Measurements from ENCODE around the gene CALD1.

Gene CALD1

DNA sequence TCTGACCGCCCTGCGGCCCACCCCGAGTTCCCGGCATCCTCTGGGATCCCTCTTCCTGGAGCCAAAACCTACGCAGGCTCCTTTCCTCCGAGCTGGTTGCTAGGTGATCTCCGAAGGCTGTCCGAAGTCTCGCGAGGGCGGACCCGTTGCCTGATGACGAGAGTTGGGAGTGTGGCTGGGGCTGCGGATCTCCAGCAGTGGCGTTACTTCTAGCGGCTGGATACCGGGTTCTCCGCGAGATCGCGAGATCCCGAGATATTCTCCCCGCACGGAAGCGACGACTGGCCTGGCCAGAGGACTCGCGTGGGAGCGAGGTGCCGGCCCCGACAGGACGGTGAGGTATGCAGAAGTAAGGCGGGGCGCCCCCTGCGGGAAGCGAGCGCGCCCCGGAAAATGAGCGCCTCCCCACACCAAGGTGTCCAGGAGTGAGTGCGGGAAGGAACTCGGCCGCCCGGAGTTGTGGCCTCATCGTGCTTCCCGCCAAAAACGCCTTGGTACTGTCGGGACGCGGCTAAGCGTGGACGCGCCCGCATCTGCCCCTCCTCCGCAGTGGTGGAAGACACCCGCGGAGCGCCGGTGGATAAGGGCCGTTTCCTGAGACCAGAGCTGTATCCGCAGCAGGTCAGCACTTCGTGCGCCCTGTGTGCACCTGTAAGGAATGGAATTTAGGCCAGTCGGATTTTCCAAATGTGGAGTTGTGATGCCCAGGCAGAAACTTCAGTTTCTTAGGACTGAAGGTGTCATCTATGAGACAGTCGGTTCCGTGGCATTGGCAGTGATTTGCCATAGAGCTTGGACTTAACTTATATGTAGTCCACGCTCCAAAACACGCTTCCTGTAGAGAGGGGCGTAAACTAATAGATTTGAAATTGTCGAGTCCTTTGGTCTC is 207.2 kb downstream of the CALD1 start, which contains the start of gene AGBL3 (continued):
- TF ChIP-seq BCL6B (tag by site-specific recombination; IDR thresholded peaks at IDR 0.05) (no peak), GLIS1 (tag by site-specific recombination; IDR thresholded peaks at IDR 0.05) (peak; percentile 48; the same call in 1 of the 2 replicates), ZNF777 (tag by site-specific recombination; IDR thresholded peaks at IDR 0.05; ENCODE audit: borderline replicate concordance) (0 out of 2 replicates have a peak, but pooled peaks have one; percentile 22), ZBTB49 (tag by site-specific recombination; IDR thresholded peaks at IDR 0.05; ENCODE audit: low read depth) (no peak), TSHZ1 (tag by site-specific recombination; IDR thresholded peaks at IDR 0.05; ENCODE audit: borderline replicate concordance) (0 out of 2 replicates have a peak, but pooled peaks have one; percentile 7), TCF7L2 (IDR thresholded peaks at IDR 0.05; ENCODE audit: borderline replicate concordance, low read depth, low read length) (no peak), ZNF621 (tag by site-specific recombination; IDR thresholded peaks at IDR 0.05) (no peak), ZNF416 (tag by site-specific recombination; IDR thresholded peaks at IDR 0.05) (no peak), ZNF555 (tag by site-specific recombination; conservative IDR thresholded peaks at IDR 0.05) (no peak), OVOL3 (tag by site-specific recombination; IDR thresholded peaks at IDR 0.05) (0 out of 2 replicates have a peak, but pooled peaks have one; percentile 56), YY2 (tag by site-specific recombination; IDR thresholded peaks at IDR 0.05) (0 out of 2 replicates have a peak, but pooled peaks have one; percentile 42)
- TF ChIP-seq, protein P1, sequence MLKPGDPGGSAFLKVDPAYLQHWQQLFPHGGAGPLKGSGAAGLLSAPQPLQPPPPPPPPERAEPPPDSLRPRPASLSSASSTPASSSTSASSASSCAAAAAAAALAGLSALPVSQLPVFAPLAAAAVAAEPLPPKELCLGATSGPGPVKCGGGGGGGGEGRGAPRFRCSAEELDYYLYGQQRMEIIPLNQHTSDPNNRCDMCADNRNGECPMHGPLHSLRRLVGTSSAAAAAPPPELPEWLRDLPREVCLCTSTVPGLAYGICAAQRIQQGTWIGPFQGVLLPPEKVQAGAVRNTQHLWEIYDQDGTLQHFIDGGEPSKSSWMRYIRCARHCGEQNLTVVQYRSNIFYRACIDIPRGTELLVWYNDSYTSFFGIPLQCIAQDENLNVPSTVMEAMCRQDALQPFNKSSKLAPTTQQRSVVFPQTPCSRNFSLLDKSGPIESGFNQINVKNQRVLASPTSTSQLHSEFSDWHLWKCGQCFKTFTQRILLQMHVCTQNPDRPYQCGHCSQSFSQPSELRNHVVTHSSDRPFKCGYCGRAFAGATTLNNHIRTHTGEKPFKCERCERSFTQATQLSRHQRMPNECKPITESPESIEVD (tag by site-specific recombination; IDR thresholded peaks at IDR 0.05), result no peak

DNA sequence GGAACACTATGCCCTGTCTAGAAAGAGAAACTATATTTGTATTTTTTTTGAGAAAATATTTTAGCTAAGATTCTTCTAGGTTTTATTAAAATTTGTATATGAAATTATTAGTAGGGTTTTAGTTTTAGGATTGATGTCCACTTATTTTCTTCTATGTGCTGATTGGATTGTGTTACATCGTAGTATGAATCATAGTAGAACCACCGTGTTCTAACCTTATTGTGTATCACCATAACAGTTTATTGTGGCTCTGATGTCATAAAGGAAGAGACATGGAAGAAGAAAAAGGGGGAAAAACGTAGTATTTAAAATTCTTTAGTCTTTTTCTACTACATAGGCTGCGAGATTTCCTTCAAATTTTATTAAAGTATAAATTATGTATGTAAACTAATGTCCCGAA is 208.7 kb downstream of the CALD1 start:
- ChIA-PET POLR2A (no interaction called here), CTCF (interaction anchor here (0.6 to 1.2 kb wide), 3 partner anchors 109 to 273 kb away, joined by 3 to 4 read pairs (median 3); no protein-coding TSS in a partner anchor)
- no peak overlapping the region for H3K27ac ChIP-seq (ENCODE audit: extremely low read depth, low read depth, low read length)
- TF ChIP-seq OVOL3 (tag by site-specific recombination; IDR thresholded peaks at IDR 0.05) (no peak), ZNF660 (tag by site-specific recombination; IDR thresholded peaks at IDR 0.05) (0 out of 2 replicates have a peak, but pooled peaks have one; percentile 66), ZNF585B (tag by site-specific recombination; IDR thresholded peaks at IDR 0.05) (no peak), ZNF629 (tag by site-specific recombination; IDR thresholded peaks at IDR 0.05) (peak; percentile 89), ZNF776 (tag by site-specific recombination; IDR thresholded peaks at IDR 0.05; ENCODE audit: borderline replicate concordance) (no peak), CTCF (tag by site-specific recombination; IDR thresholded peaks at IDR 0.05) (no peak), ZNF169 (tag by site-specific recombination; IDR thresholded peaks at IDR 0.05) (no peak), ZNF785 (tag by site-specific recombination; IDR thresholded peaks at IDR 0.05) (no peak), ZNF148 (tag by site-specific recombination; IDR thresholded peaks at IDR 0.05; ENCODE audit: borderline replicate concordance) (no peak), ZSCAN23 (tag by site-specific recombination; IDR thresholded peaks at IDR 0.05) (no peak)

More for the DNA sequence above, 208.7 kb downstream of the CALD1 start:
- H3K4me1 ChIP-seq (ENCODE audit: control insufficient read depth, insufficient read depth, low read length), result no peaks in the 10 kb centered on the region
- no peaks in the 10 kb centered on the region for H3K9me3 ChIP-seq (ENCODE audit: control insufficient read depth, insufficient read depth, low read depth, low read length)
- H3K4me3 ChIP-seq (ENCODE audit: low read depth, low read length), result no peak overlapping the region
- H3K36me3 ChIP-seq (ENCODE audit: control insufficient read depth in 2 of 2, insufficient read depth in 1 of 2, low read length in 2 of 2), result peaks cover 0 to 27% of the 10 kb centered on the region in 2 experiments; a peak in 2 of 3 replicates

Measured in HEK293 (cell line).